ENCODE measurements around the gene SH3GL2.

GRCh38 chr9:17734674-17735073, 155.8 kb downstream of the SH3GL2 start:
- TF ChIP-seq CTCF (IDR thresholded peaks at IDR 0.05) (no peak), POLR2A (IDR thresholded peaks at IDR 0.05) (no peak)
